Upper lobe of left lung (tissue), 4 donors: ENCODE data around the gene DST.

Experiments used
- EP300 ChIP-seq, 4 donors: sonication (generic); formaldehyde crosslinking; IDR thresholded peaks; one replicate each; pipeline ENCODE4 v1.5.1; 2017; ENCODE audit warnings: antibody characterized with exemption in 4 of 4, control low read depth in 2 of 4
- POLR2A ChIP-seq, 4 donors: fragments of 450-650 bp; IDR thresholded peaks; one replicate each; pipeline ENCODE4 v1.5.1; 2016 to 2017; ENCODE audit warnings: antibody characterized with exemption in 4 of 4, mild to moderate bottlenecking in 2 of 4
- POLR2AphosphoS5 ChIP-seq, 2 donors: sonication (generic); formaldehyde crosslinking; IDR thresholded peaks; one replicate each; pipeline ENCODE4 v1.5.1; 2017; ENCODE audit warnings: antibody characterized with exemption in 2 of 2
- TF ChIP-seq, protein P1 (sequence below), 6 experiments: fragments of 450-650 bp in 4 of 6; fragments of 200-600 bp in 2 of 6; sonication (generic) in 2 of 6; IDR thresholded peaks; one replicate each; pipeline ENCODE4 v1.5.1; 2016 to 2019; ENCODE audit warnings: antibody characterized with exemption in 6 of 6

- TF ChIP-seq POLR2A (IDR thresholded peaks at IDR 0.05) (no peak), POLR2AphosphoS5 (IDR thresholded peaks at IDR 0.05) (no peak), EP300 (IDR thresholded peaks at IDR 0.05) (no peak)
- TF ChIP-seq, protein P1, sequence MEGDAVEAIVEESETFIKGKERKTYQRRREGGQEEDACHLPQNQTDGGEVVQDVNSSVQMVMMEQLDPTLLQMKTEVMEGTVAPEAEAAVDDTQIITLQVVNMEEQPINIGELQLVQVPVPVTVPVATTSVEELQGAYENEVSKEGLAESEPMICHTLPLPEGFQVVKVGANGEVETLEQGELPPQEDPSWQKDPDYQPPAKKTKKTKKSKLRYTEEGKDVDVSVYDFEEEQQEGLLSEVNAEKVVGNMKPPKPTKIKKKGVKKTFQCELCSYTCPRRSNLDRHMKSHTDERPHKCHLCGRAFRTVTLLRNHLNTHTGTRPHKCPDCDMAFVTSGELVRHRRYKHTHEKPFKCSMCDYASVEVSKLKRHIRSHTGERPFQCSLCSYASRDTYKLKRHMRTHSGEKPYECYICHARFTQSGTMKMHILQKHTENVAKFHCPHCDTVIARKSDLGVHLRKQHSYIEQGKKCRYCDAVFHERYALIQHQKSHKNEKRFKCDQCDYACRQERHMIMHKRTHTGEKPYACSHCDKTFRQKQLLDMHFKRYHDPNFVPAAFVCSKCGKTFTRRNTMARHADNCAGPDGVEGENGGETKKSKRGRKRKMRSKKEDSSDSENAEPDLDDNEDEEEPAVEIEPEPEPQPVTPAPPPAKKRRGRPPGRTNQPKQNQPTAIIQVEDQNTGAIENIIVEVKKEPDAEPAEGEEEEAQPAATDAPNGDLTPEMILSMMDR (IDR thresholded peaks at IDR 0.05): no peak
Observed at GRCh38 chr6:56650191-56650590, 7.5 kb upstream of the DST start.
